Measurements from ENCODE around the gene DMRT1.

- TF ChIP-seq CTCF (IDR thresholded peaks at IDR 0.05; ENCODE audit: low read depth, low read length) (no peak), POLR2A (IDR thresholded peaks at IDR 0.05; ENCODE audit: extremely low read depth, insufficient read length) (no peak), MAX (IDR thresholded peaks at IDR 0.05; ENCODE audit: low read depth, low read length) (no peak)
Measured at GRCh38 chr9:886886-887285, 45.4 kb downstream of the DMRT1 start.
